ENCODE measurements around the gene LRP1B.
"Not testable (repeated sequence)": the region's sequence is repeated elsewhere in the genome, so short reads cannot be mapped to it uniquely, and the experiment has no call there.

DNA sequence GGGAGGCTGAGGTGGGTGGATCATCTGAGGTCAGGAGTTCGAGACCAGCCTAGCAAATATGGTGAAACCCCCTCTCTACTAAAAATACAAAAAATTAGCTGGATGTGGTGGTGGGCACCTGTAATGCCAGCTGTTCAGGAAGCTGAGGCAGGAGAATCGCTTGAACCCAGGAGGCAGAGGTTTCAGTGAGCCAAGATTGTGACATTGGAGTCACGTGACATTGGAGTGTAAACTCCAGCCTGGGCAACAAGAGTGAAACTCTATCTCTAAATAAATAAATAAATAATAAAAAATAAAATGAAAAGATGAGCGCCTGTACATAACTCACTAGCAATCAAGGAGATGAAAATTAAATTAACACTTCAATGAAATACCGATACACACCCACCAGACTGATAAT lies 1853.5 kb downstream of the LRP1B start:
- TF ChIP-seq, protein P1, sequence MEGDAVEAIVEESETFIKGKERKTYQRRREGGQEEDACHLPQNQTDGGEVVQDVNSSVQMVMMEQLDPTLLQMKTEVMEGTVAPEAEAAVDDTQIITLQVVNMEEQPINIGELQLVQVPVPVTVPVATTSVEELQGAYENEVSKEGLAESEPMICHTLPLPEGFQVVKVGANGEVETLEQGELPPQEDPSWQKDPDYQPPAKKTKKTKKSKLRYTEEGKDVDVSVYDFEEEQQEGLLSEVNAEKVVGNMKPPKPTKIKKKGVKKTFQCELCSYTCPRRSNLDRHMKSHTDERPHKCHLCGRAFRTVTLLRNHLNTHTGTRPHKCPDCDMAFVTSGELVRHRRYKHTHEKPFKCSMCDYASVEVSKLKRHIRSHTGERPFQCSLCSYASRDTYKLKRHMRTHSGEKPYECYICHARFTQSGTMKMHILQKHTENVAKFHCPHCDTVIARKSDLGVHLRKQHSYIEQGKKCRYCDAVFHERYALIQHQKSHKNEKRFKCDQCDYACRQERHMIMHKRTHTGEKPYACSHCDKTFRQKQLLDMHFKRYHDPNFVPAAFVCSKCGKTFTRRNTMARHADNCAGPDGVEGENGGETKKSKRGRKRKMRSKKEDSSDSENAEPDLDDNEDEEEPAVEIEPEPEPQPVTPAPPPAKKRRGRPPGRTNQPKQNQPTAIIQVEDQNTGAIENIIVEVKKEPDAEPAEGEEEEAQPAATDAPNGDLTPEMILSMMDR (IDR thresholded peaks at IDR 0.05; ENCODE audit: low read depth, low read length, poor library complexity, severe bottlenecking): not testable (repeated sequence)
- not testable (repeated sequence) for TF ChIP-seq EZH2phosphoT487 (IDR thresholded peaks at IDR 0.05; ENCODE audit: borderline replicate concordance, low read length)
